Measurements from ENCODE around the gene POU3F1. TPM values are rescaled to one million over a fixed set of nuclear protein-coding genes. Genes with fewer than 3 reads are reported as not detected.

POU3F1 gene
- total and polyA plus RNA-seq, 2 of the 4 experiments (the other 2 are of a cell fraction), result not detected

DNA sequence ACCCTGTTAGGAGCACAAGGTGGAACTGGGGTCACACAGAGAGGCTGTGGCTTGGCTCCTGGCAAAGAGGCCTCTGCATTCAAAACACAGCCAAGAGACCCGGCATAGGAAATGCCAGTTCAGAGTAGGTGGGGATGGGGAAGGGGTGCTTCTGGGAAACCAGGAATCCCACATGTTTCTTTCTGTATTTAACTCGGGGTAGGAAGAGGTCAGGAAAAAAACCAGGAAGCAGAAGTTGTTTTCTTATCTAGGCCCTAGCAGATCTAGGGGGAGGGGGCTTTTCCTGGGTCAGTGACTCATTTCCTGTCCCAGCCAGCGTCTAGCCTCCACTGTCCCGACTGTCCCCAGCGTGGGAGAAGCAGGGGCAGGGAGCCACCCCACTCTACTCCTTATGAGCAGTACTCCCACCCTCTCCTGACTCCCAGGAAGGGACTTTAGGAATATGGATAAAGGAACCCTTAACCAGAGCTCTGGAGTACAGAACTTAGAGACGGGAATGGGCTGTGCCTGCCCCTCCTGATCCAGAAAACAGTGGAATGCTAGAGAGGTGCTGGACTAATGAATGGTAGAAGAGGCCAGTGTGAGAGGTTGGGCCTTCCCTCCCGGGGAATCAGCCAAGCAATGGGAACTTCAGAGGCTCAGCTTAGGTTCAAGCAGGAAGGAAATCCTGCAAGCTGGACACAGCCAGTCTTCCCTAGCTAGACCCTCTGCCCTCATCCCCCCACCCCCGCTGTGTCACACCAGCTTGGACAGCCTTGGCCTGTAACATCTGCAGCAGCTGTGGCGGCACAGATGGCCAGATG lies 47.0 kb downstream of the POU3F1 start:
- peak; percentile 66 for DNase-seq
- CTCF ChIA-PET, result interaction anchor here (1.3 to 2.1 kb wide), 3 partner anchors 9 to 14 kb away, joined by 4 to 7 read pairs (median 4); no protein-coding TSS in a partner anchor
- H3K9me3 ChIP-seq (ENCODE audit: control insufficient read depth, insufficient read depth, low read length), result no peaks in the 10 kb centered on the region
- 8% methylated on average over 2 of the region's 9 CpGs; no CpG with 5 or more reads in 1 of the 2 experiments for WGBS, 2 experiments (ENCODE audit: extremely low coverage in 2 of 2, insufficient read length in 1 of 2)
- H2AK9ac ChIP-seq (replicated peaks; ENCODE audit: low read depth, low read length, poor library complexity), result peak overlapping the region; percentile 97
- POLR2A ChIA-PET (ENCODE audit: unreplicated experiment), result interaction anchor here (0.6 to 1.0 kb wide), 2 partner anchors 13 to 16 kb away, joined by 3 read pairs; no protein-coding TSS in a partner anchor
- peaks cover 43% of the 10 kb centered on the region for H3K4me1 ChIP-seq (ENCODE audit: control insufficient read depth, insufficient read depth, low read length)
- TF ChIP-seq, protein P1, sequence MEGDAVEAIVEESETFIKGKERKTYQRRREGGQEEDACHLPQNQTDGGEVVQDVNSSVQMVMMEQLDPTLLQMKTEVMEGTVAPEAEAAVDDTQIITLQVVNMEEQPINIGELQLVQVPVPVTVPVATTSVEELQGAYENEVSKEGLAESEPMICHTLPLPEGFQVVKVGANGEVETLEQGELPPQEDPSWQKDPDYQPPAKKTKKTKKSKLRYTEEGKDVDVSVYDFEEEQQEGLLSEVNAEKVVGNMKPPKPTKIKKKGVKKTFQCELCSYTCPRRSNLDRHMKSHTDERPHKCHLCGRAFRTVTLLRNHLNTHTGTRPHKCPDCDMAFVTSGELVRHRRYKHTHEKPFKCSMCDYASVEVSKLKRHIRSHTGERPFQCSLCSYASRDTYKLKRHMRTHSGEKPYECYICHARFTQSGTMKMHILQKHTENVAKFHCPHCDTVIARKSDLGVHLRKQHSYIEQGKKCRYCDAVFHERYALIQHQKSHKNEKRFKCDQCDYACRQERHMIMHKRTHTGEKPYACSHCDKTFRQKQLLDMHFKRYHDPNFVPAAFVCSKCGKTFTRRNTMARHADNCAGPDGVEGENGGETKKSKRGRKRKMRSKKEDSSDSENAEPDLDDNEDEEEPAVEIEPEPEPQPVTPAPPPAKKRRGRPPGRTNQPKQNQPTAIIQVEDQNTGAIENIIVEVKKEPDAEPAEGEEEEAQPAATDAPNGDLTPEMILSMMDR (conservative IDR thresholded peaks at IDR 0.05; ENCODE audit: low read depth, low read length), result no peak
- TF ChIP-seq, protein P2, sequence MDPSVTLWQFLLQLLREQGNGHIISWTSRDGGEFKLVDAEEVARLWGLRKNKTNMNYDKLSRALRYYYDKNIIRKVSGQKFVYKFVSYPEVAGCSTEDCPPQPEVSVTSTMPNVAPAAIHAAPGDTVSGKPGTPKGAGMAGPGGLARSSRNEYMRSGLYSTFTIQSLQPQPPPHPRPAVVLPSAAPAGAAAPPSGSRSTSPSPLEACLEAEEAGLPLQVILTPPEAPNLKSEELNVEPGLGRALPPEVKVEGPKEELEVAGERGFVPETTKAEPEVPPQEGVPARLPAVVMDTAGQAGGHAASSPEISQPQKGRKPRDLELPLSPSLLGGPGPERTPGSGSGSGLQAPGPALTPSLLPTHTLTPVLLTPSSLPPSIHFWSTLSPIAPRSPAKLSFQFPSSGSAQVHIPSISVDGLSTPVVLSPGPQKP (IDR thresholded peaks at IDR 0.05; ENCODE audit: borderline replicate concordance, low read depth, low read length), result no peak
- TF ChIP-seq CHD1 (IDR thresholded peaks at IDR 0.05; ENCODE audit: low read depth, low read length) (no peak), MAFK (IDR thresholded peaks at IDR 0.05; ENCODE audit: low read depth, low read length) (no peak), BHLHE40 (IDR thresholded peaks at IDR 0.05; ENCODE audit: low read depth, low read length) (0 out of 2 replicates have a peak, but pooled peaks have one; percentile 3), MAZ (IDR thresholded peaks at IDR 0.05; ENCODE audit: borderline replicate concordance, low read depth, low read length) (peak; percentile 59; the same call in 1 of the 2 replicates), RFX5 (IDR thresholded peaks at IDR 0.05; ENCODE audit: low read depth, low read length) (no peak), RCOR1 (IDR thresholded peaks at IDR 0.05; ENCODE audit: insufficient replicate concordance, low read length) (no peak), POLR2A (IDR thresholded peaks at IDR 0.05; ENCODE audit: low read depth, low read length) (no peak), SMC3 (IDR thresholded peaks at IDR 0.05; ENCODE audit: low read depth, low read length) (no peak), NFE2L2 (IDR thresholded peaks at IDR 0.05; ENCODE audit: low read depth, low read length) (no peak), MXI1 (IDR thresholded peaks at IDR 0.05; ENCODE audit: borderline replicate concordance, low read depth, low read length) (no peak), RAD21 (IDR thresholded peaks at IDR 0.05; ENCODE audit: low read length) (no peak), FOS (IDR thresholded peaks at IDR 0.05; ENCODE audit: low read depth, low read length) (peak; percentile 57)
- peak overlapping the region; percentile 89 for H2AFZ ChIP-seq (replicated peaks; ENCODE audit: low read length, poor library complexity)
- no TSS peak for BruUV-seq (replicated peaks)
- H3K9ac ChIP-seq (ENCODE audit: low read depth, low read length), result peak overlapping the region; percentile 56
- peak overlapping the region; percentile 90 to 98 for H4K8ac ChIP-seq (ENCODE audit: low read depth in 2 of 2, low read length in 2 of 2)
- peak overlapping the region; percentile 89 for H3K27ac ChIP-seq (ENCODE audit: insufficient read depth, low read length)
- peaks cover 33 to 87% of the 10 kb centered on the region in 2 experiments; a peak in 3 of 4 replicates for H3K79me1 ChIP-seq (ENCODE audit: low read depth in 1 of 2, low read length in 2 of 2)
- ATAC-seq (ENCODE audit: low read depth), result peak; percentile 3
- peak overlapping the region; percentile 40 for H3K4me2 ChIP-seq (ENCODE audit: low read depth, low read length)
- peak overlapping the region; percentile 91 for H2BK5ac ChIP-seq (ENCODE audit: low read depth, low read length, poor library complexity, severe bottlenecking)
- peak overlapping the region; percentile 99 for H2BK15ac ChIP-seq (ENCODE audit: low read depth, low read length)
- H3K4ac ChIP-seq (ENCODE audit: low read depth, low read length), result peak overlapping the region; percentile 98
- peak overlapping the region; percentile 92 for H2BK120ac ChIP-seq (ENCODE audit: low read depth, low read length)
- H3K18ac ChIP-seq (ENCODE audit: low read depth, low read length), result peak overlapping the region; percentile 68
- in situ Hi-C loops (cut with MboI; ENCODE audit: low sequenced_read_pairs) (loop anchor here (25.0 kb wide), 3 partner anchors 412 to 1537 kb away; partner anchors contain the start of genes GNL2, MRPS15 and OSCP1), dilution Hi-C loops (cut with HindIII; ENCODE audit: low sequenced_read_pairs, unreplicated experiment) (no loop called here), intact Hi-C loops (cut with micrococcal nuclease) (no loop called here)
- H3K56ac ChIP-seq (ENCODE audit: extremely low read depth, insufficient read depth, low read length), result peak overlapping the region; percentile 93
- H3K36me3 ChIP-seq (ENCODE audit: control insufficient read depth, insufficient read depth, low read length), result peaks cover 31% of the 10 kb centered on the region
- H3K9me1 ChIP-seq (ENCODE audit: insufficient read depth, low read length), result peaks cover 30% of the 10 kb centered on the region
- peak overlapping the region; percentile 86 for H3K14ac ChIP-seq (replicated peaks; ENCODE audit: low read depth, low read length)
- H4K91ac ChIP-seq (ENCODE audit: insufficient read depth, low read depth, low read length), result peak overlapping the region; percentile 99
- no peaks in the 10 kb centered on the region for H3K27me3 ChIP-seq (ENCODE audit: control insufficient read depth, insufficient read depth, low read length)
- H4K5ac ChIP-seq (ENCODE audit: low read depth, low read length), result peak overlapping the region; percentile 46
- peak overlapping the region; percentile 99 for H2AK5ac ChIP-seq (ENCODE audit: low read depth, low read length)
- H4K20me1 ChIP-seq (ENCODE audit: insufficient read depth, low read length), result peaks cover 14% of the 10 kb centered on the region; the same call in 1 of the 2 replicates
- no peak overlapping the region for H3K4me3 ChIP-seq (ENCODE audit: insufficient read depth, low read depth, low read length)
- peak overlapping the region; percentile 81 for H2BK20ac ChIP-seq (ENCODE audit: low read depth, low read length)
- peak overlapping the region; percentile 91 for H3K23ac ChIP-seq (ENCODE audit: low read depth, low read length)
